BLaER1 (cell line): ENCODE data around the gene HNRNPH2.

Experiments
- H3K27ac ChIP-seq: shearing (Covaris generic); formaldehyde crosslinking; 2 replicates; pipeline ENCODE4 v1.8.1; 2022
- H3K27me3 ChIP-seq: shearing (Covaris generic); formaldehyde crosslinking; 2 replicates; pipeline ENCODE4 v1.8.1; 2022
- H3K36me3 ChIP-seq: shearing (Covaris generic); formaldehyde crosslinking; 2 replicates; pipeline ENCODE4 v1.8.1; 2022
- H3K4me1 ChIP-seq: shearing (Covaris generic); formaldehyde crosslinking; 2 replicates; pipeline ENCODE4 v1.8.1; 2022
- H3K4me2 ChIP-seq: shearing (Covaris generic); formaldehyde crosslinking; 2 replicates; pipeline ENCODE4 v1.8.1; 2022
- H3K4me3 ChIP-seq: shearing (Covaris generic); formaldehyde crosslinking; 2 replicates; pipeline ENCODE4 v1.8.1; 2022
- H3K9ac ChIP-seq: shearing (Covaris generic); formaldehyde crosslinking; 2 replicates; pipeline ENCODE4 v1.8.1; 2022
- H3K9me3 ChIP-seq: shearing (Covaris generic); formaldehyde crosslinking; 2 replicates; pipeline ENCODE4 v1.8.1; 2022
- H4K20me1 ChIP-seq: shearing (Covaris generic); formaldehyde crosslinking; 2 replicates; pipeline ENCODE4 v1.8.1; 2022
- Cebpa-rat ChIP-seq: shearing (Covaris generic); IDR thresholded peaks from 2 replicates; pipeline ENCODE4 v1.8.1; 2022

Gene HNRNPH2

GRCh38 chrX:101442085-101442484 is 34.1 kb downstream of the HNRNPH2 start:
- no peak overlapping the region for H3K27ac ChIP-seq
- no peaks in the 10 kb centered on the region for H3K27me3 ChIP-seq
- no peaks in the 10 kb centered on the region for H3K9me3 ChIP-seq
- H3K4me3 ChIP-seq: no peak overlapping the region
- H3K36me3 ChIP-seq: no peaks in the 10 kb centered on the region; the same call in 1 of the 2 replicates
- no peak overlapping the region for H3K4me2 ChIP-seq
- no peak overlapping the region for H3K9ac ChIP-seq
- TF ChIP-seq Cebpa-rat: no peak
- H4K20me1 ChIP-seq: no peaks in the 10 kb centered on the region
- H3K4me1 ChIP-seq: no peaks in the 10 kb centered on the region

GRCh38 chrX:101449279-101449678 is 41.3 kb downstream of the HNRNPH2 start:
- no peaks in the 10 kb centered on the region for H3K4me1 ChIP-seq
- no peak for TF ChIP-seq Cebpa-rat
- H4K20me1 ChIP-seq: no peaks in the 10 kb centered on the region
- no peak overlapping the region for H3K9ac ChIP-seq
- H3K9me3 ChIP-seq: 0 out of 2 replicates have a peak, but pooled peaks cover 8% of the 10 kb centered on the region
- H3K27me3 ChIP-seq: no peaks in the 10 kb centered on the region
- no peaks in the 10 kb centered on the region for H3K36me3 ChIP-seq
- H3K4me3 ChIP-seq: no peak overlapping the region
- H3K4me2 ChIP-seq: no peak overlapping the region
- H3K27ac ChIP-seq: no peak overlapping the region

- Histone ChIP-seq H3K4me1 (no peaks in the 10 kb centered on the region), H3K9ac (no peak overlapping the region), H3K4me3 (no peak overlapping the region), H3K4me2 (no peak overlapping the region), H3K9me3 (0 out of 2 replicates have a peak, but pooled peaks cover 8% of the 10 kb centered on the region), H4K20me1 (no peaks in the 10 kb centered on the region), H3K27me3 (no peaks in the 10 kb centered on the region), H3K27ac (no peak overlapping the region), H3K36me3 (no peaks in the 10 kb centered on the region)
- no peak for TF ChIP-seq Cebpa-rat
These were observed 42.1 kb downstream of the HNRNPH2 start for GRCh38 chrX:101450085-101450484.

- Histone ChIP-seq H3K4me2 (no peak overlapping the region), H4K20me1 (no peaks in the 10 kb centered on the region), H3K9ac (no peak overlapping the region), H3K9me3 (0 out of 2 replicates have a peak, but pooled peaks cover 8% of the 10 kb centered on the region), H3K27me3 (no peaks in the 10 kb centered on the region), H3K27ac (no peak overlapping the region), H3K36me3 (no peaks in the 10 kb centered on the region), H3K4me3 (no peak overlapping the region), H3K4me1 (no peaks in the 10 kb centered on the region)
- TF ChIP-seq Cebpa-rat: no peak
These were observed 42.9 kb downstream of the HNRNPH2 start for GRCh38 chrX:101450961-101451360.

GRCh38 chrX:101452056-101452455 is 44.0 kb downstream of the HNRNPH2 start:
- H3K36me3 ChIP-seq: no peaks in the 10 kb centered on the region
- TF ChIP-seq Cebpa-rat: no peak
- H3K4me3 ChIP-seq: no peak overlapping the region
- H3K27ac ChIP-seq: no peak overlapping the region
- H3K9me3 ChIP-seq: 0 out of 2 replicates have a peak, but pooled peaks cover 8% of the 10 kb centered on the region
- no peaks in the 10 kb centered on the region for H4K20me1 ChIP-seq
- no peak overlapping the region for H3K4me2 ChIP-seq
- no peaks in the 10 kb centered on the region for H3K4me1 ChIP-seq
- no peak overlapping the region for H3K9ac ChIP-seq
- no peaks in the 10 kb centered on the region for H3K27me3 ChIP-seq

- Histone ChIP-seq H3K9me3 (no peaks in the 10 kb centered on the region), H3K27ac (no peak overlapping the region), H3K36me3 (no peaks in the 10 kb centered on the region), H3K27me3 (no peaks in the 10 kb centered on the region), H3K4me1 (no peaks in the 10 kb centered on the region), H4K20me1 (no peaks in the 10 kb centered on the region), H3K4me3 (no peak overlapping the region), H3K9ac (no peak overlapping the region), H3K4me2 (no peak overlapping the region)
- TF ChIP-seq Cebpa-rat: no peak
These were observed 52.6 kb downstream of the HNRNPH2 start for GRCh38 chrX:101460669-101461068.

- Histone ChIP-seq H3K4me3 (no peak overlapping the region), H3K4me1 (no peaks in the 10 kb centered on the region), H3K9ac (no peak overlapping the region), H3K27ac (no peak overlapping the region), H3K27me3 (no peaks in the 10 kb centered on the region), H3K9me3 (no peaks in the 10 kb centered on the region), H3K4me2 (no peak overlapping the region), H4K20me1 (no peaks in the 10 kb centered on the region), H3K36me3 (no peaks in the 10 kb centered on the region)
- no peak for TF ChIP-seq Cebpa-rat
These were observed 54.9 kb downstream of the HNRNPH2 start for GRCh38 chrX:101462892-101463291.
